CD4-positive, alpha-beta T cell treated with Interleukin-17A for 4 hours (primary cell): ENCODE data around the gene PRSS36.
"Not testable (repeated sequence)": the region's sequence is repeated elsewhere in the genome, so short reads cannot be mapped to it uniquely, and the experiment has no call there.

Source experiments
- DNase-seq: peaks from one replicate; pipeline ENCODE4 v3.0.0-alpha.2; 2020; ENCODE audit warnings: mixed read lengths

PRSS36 gene

DNA sequence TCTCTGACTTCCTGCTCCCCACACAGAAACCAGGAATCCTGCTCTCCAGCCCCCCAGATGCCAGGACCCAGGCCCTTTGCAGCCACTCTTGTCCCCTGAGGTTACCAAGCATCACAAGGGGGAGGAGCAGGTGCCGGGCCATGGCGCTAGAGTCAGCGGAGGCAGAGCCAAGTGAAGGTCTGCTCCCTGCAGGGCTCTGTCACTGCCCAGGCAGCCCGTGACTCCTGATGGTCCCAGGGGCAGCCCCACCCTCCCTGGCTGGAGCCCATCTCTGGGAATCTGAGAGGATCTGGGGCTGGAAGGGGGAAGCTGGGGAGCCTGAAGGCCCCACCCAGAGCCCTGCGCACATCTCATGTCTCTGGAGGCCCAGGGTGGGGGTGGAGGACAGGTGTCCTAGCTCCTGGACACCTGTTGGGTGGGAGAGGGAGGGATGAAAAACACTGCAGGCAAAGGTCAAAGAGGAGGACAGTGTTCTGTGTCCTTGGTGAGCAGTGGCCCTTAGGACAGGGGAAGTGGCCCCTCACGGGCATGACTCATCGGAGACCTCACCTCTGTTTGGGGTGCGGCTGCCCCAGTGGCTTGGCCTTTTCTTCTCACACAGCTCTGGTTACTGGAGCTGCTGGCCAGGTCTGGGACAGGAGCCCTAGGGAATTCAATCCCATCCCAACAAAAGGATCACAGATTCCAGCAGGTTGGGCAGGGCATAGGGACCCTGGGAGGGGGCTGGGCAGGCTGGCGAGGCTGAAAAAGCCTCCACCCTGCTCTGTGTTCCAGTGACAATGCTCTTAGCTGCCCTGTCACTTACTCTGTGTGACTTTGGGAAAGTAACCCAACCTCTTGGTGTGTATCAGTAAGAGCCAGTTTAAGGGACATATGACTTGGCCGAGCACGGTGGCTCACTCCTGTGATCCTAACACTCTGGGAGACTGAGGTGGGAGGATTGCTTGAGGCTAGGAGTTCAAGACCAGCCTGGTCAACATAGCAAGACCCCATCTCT is at the start of gene PRSS36:
PRSS36 (minus strand) TSS at position 173 of the 997 bp plus-strand sequence; CDS start at position 142, 31 bp downstream.
- no peak for DNase-seq

DNA sequence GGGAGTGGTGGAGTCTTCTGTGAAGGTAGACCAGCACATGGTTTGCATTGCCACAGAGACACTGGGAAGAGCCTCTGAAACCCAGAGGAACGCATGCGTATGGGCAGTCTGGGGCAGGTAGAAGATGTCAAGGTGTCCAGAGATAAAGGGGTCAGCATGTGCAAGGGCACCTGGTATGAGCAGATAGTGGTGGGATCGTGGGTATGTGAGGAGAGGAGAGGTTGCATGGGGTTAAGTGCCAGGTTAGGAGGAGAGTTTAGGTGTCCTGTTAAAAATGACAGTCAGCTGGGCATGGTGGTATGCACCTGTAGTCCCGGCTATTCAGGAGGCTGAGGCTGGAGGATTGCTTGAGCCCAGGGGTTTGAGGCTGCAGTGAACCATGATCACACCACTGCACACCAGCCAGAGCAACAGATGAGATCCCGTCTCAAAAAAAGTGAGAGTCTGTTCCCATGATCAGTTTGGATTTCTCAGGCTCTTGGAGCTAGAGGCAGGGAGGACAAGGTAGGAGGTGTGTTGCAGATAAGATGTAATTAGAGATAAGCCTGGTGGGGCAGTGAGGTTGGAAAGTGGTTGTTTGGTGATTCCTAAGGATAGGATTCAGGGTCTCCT is 49.7 kb upstream of the PRSS36 start:
- DNase-seq = no peak

DNA sequence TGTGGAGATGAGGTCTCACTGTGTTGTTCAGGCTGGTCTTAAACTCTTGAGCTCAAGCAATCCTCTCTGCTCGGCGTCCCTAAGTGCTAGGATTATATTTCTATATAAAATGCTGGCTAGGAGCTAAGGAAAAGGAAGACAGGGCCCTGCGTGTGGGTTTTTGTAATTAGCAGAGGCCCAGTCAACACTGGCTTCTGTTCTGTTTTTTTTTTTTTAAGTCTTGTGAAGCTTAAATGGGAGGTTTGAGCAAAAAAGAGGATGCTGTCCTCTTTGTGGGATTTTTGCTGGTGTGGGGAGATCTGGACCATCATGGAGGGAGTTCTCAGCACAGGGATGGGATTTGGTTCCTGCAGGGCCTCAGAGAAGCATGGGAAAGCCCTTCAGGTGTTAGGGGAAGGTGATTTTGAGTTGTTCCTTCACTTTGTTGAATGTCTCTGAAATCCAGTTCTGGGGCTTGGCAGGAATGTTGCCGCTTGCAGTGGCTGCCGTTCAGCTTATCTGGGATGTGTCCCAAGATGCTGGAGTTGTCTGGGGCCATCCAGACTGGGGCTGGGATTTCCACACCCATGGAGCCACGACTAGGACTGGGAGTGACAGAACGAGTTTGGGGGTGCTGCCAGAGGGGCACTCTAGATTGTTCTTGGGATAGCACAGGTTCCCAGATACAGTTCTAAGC is 48.5 kb upstream of the PRSS36 start:
- DNase-seq = no peak

DNA sequence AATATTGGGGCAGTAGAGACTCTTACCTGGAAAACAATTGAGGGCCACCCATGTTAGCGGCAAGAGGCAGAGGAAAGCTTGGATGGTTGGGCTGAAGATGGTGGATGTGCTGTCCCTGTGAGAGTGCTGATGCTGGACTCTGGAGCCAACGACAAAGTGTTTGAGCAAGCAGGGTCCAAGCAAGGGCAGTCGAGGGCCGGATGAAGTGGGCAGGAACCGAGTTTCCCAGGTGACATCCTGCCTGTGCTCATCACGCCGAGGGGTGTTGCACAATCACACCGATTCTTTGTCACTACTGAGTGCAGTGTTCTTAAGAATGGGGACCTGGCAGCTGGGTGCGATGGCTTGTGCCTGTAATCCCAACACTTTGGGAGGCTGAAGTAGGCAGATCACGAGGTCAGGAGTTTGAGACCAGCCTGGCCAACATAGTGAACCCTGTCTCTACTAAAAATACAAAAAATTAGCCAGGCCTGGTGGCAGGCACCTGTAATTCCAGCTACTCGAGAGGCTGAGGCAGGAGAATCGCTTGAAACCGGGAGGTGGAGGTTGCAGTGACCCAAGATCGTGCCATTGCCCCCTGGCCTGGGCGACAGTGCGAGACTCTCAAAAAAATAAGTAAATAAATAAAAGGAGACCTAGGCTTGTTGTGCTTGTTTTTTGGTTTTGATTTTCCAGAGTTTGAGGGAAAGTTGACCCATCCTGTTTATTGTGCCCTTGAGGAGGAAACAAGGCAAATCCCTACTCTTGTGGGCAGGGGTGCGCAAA is 46.6 kb upstream of the PRSS36 start:
- no peak for DNase-seq

DNA sequence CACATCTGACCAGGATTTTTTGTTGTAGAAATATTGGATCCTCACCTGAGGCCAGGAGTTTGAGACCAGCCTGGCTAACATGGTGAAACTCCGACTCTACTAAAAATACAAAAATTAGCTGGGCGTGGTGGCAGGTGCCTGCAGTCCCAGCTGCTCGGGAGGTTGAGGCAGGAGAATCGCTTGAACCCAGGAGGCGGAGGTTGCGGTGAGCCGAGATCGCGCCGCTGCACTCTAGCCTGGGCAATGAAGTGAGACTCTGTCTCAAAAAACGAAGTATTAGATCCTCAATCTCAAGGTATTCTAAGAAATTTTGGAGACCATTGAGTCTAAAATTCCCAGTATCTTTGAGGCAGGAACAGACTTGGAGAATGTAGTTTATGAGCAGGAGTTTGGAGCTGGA is 46.0 kb upstream of the PRSS36 start:
- DNase-seq = not testable (repeated sequence)

DNA sequence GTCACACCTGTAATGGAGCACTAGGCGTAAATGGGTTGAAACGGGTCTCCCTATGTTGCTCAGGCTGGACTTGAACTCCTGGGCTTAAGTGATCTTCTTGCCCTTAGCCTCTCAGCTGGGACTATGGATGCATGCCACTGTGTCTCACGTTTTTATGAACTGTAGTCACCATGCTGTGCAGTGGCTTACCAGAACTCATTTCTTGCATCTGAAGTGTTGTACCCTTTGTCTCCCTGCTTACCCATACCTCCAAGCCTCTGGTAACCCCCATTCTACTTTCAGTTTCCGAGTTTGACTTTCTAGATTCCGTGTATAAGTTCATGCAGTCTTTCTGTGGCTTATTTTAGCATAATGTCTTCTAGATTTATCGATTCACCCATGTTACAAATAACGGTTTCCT is 45.0 kb upstream of the PRSS36 start:
- no peak for DNase-seq

DNA sequence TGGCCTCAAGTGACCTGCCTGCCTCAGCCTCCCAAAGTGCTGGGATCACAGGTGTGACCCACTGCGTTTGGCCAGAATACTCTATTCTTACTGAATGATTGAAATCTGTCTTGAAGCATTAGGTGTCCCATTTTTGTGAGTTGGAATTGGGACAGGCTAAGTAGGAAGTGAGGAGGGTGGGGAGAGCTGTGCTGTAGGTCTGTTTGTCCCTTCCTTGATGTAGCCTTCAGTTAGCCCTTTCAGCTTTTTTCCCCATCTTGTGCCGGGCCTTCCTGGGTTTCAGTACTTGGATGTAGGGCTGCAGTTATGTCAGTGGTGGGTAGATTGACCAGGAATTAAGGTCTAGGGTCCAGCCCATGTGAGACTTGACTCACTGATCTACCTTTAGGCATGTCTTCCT is 44.0 kb upstream of the PRSS36 start:
- DNase-seq = no peak

DNA sequence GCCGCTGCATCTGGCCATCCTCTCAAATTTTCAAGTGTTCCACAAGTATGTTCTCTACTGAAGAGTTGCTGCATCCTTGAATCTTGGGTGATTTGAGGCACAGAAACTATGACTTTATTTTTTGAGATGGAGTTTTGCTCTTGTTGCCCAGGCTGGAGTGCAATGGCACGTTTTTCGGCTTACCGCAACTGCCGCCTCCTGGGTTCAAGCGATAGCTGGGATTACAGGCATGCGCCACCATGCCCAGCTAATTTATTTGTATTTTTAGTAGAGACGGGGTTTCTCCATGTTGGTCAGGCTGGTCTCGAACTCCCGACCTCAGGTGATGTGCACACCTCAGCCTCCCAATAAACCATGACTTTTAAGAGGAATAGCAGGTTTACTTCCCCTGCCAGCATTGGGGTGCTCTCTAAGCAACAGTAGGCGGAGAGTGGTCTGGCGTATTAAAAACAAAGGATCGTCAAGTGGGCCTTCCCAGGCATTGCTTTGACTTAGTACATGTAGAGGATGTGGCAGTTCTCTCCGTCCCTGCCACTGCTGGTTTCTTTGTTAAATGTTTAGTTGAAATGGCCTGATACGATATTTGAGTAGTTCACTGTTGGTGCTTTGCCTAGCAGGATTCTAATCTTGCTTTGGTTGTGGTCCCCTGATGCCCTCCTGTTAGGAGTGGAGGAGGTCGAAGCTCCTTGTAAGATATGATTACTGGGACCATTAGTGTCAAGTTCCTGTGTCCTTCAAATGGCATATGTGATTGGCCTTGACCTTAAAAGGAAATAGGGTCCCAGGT is 43.2 kb upstream of the PRSS36 start:
- no peak for DNase-seq

DNA sequence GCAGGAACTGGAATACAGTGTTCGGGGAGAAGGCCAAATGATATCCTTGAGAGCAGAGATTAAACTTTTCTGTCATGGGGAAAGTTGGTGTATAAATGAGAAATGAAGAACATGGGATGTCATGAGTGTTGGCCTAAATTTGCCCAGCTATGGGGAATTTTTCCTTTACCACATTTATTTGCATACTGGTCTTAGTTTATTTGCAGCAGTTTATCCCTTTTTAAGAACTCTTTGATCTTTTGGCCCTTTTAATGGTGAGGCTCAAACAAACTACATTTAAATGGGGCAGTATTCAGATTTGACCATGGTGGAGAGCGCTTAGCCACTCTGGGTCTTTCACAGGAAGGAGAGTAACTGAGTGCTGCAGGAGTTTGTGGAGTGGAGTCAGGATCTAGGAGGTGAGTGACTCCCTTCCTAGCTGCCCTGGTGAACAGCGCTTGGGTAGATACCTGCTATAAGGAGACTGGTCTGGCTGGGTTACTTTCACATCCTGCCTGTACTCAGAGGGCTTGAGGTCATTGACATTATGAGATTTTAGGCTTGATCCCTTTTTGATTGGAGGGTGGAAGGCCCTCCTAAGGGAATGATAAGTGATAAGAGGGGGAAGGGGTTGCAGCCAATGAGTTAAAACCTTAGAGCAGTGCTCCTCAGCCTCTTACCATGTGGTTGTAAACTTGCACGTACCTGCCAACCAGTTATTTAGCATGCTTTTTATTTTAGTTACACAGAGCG is 42.0 kb upstream of the PRSS36 start:
- no peak for DNase-seq

DNA sequence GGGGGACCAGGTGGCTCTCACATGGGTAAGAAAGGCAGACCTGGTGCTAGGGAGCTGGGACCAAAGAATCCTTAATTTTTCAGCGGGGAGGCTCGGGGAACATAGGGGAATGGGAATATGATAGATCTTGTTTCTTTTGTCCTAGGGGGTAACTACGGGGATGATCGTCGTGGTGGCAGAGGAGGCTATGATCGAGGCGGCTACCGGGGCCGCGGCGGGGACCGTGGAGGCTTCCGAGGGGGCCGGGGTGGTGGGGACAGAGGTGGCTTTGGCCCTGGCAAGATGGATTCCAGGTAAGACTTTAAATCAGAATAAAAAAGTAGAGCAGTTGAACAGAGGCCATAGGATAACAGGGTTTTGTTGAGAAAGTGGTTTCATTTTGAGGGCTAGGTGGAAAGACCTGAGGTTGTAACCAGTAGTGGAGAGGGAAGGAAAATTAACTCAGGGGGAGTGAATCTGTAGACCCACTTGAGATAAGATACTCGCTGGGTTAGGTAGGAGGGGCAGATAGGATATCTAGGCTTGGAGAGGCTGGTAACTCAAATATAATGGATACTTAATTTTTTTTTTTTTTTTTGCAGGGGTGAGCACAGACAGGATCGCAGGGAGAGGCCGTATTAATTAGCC is 41.1 kb upstream of the PRSS36 start:
- no peak for DNase-seq

DNA sequence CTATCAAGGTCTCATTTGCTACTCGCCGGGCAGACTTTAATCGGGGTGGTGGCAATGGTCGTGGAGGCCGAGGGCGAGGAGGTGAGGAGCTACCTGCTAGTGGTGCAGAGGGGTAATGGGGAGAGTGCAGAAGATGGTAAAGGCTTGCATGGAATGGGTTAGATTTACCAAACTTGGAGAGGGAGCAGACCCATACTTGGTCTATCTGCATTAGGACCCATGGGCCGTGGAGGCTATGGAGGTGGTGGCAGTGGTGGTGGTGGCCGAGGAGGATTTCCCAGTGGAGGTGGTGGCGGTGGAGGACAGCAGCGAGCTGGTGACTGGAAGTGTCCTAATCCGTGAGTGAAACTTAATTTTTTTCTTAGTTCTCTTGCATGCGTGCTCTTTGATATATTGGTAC is 40.2 kb upstream of the PRSS36 start:
- no peak for DNase-seq

DNA sequence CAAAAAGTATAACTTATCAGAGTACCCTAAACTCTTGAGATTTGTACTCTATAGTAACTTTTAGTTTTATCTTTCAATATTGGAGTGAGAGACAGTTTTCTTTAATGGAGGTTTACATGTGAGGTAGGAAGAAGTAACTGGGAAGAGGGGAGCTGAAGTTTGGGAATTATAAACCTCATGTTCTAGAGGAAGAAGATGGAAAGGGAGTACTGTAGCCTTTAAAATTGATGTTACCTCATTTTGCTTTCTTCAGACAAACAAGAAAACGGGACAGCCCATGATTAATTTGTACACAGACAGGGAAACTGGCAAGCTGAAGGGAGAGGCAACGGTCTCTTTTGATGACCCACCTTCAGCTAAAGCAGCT is 39.5 kb upstream of the PRSS36 start:
- no peak for DNase-seq

DNA sequence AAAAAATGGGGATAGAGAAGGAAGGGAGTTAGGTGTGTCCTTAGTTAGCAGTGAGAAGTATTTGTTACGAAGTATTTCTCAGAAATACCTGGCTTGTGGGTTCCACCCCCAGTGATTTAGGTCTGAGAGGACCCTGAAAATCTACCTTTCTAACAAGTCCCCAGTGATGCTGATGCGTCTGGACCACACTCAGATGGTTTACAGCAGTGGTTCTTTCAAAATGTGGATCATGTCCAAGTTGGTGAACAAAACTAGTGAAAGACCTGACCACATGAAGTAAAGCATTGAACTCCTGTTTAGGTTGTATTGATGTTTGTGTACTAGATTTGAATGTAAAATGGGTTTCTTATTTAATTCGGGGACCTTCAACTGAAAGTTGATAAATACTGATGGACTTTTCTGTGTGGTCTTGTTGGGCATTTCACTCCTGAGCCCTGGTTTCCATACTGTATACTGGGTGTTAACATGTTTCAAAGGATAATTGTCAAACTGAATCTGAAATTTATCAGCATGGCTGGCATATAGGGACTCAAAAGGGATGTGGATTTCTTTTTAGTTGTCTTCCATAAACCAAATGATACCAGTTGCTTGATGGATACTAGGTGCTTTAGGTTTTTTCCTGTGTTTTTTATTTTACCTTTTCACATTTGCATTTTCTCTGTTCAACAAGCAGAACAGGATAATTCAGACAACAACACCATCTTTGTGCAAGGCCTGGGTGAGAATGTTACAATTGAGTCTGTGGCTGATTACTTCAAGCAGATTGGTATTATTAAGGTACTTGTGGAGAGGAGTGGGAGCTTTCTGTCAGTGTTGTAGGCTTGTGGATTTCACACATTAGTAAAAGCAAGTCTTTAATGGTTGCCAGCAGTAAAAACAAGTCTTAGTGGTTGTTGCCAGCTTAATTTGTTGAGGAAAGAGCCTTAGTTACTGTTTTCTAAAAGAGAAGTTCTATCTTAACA is 38.9 kb upstream of the PRSS36 start:
- no peak for DNase-seq

DNA sequence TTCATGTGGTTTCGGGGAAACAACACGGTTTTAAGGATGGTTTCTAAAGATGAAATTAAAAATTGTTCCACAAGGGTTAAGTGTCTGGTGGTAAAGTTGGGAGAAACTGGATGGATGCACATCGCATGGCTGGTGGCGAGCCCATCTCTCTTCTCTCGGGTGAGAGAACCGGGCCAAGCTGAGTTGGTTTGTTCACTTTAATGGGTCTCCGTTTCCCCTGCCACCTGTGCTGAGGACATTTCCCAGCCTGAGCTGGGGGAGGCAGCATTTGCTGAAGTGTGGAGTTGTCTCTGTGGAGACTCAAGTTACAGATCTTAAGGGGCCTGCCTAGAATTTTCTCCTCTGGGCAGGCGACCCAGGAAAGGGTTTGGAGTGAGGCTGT is 37.9 kb upstream of the PRSS36 start:
- no peak for DNase-seq

DNA sequence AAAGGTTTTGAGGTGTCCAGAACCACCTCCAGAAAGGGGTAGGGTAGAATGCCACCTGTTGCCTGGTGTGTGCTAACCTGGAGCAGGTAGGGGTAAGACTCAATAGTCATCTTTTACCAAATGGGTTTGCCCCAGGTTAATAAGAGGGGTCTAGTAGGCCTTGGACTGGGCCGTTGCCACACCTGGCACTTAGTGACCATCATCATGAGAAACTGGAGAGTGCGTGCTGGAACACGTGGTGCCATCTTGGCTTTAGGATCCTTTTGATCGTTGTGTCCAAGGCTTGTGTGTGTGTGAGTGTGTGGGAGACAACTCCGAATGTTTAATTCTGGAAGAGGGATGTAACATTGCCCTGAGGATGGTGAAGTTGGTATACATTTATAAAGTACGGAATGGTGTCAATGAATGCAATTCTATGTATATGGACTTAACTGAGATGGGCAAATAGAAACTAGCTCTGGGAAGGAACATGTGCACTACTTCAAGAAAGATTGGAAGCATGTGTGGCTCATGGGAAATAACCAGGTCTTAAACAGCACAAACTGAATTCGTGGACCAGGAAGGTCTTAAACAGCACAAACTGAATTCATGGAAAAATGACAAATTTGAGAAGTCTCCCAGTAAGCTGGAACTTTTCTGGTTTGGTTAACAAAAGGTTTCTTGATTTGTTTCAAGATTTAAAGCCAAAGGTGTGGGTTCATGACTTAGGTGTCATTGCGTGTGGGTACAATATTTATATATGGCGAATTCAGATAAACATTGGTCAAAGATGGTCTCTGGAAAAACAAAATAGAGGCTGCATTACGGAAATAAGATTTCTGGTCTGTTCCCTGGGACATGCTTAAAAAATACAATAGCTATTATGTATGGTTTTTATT is 37.3 kb upstream of the PRSS36 start:
- DNase-seq = no peak

DNA sequence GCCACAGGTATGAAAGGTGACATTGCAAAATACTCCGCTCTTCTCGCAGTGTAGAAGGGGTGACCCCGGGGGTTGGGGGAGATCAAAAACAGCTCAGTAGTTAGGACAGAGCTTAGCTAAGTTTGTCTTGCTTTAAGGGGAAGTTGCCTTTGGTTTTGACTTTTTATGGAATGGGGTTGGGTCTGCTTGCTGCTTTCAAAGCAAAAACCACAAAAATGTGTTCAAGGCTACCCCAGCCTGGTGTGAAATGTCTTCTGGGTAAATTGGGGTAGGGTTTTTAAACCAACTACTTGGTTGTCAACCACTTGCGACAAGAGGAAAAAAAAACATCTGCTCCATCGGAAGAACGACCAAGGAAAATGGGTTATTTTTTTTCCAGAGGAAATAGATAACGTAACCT is 36.3 kb upstream of the PRSS36 start:
- DNase-seq = no peak

DNA sequence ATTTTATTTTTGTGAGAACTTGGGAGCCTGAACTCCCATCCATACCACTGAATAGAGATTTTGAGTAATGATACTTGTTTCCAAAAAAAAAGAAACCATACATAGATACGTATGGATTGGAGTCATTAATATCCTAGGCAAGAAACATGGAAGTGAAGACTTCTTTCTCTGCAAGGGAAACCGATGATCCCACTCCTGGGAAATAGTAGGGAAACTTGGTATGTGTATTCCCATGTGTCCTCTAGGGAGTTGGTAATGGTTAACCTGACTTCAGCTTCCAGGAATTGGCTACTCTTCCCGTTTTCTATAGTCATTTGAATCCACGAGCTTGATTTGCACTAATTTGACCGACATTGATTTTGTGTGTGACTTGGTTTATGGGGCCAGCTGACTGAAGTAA is 35.5 kb upstream of the PRSS36 start:
- DNase-seq = no peak

DNA sequence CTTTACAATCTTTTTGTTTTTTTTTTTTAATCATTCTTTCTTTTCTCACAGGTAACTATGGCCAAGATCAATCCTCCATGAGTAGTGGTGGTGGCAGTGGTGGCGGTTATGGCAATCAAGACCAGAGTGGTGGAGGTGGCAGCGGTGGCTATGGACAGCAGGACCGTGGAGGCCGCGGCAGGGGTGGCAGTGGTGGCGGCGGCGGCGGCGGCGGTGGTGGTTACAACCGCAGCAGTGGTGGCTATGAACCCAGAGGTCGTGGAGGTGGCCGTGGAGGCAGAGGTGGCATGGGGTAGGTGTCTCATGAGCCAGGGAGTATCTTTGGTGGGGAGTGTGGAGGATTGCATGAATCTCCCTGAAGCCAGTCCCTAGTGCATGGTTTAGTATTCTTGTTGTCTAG is 35.0 kb upstream of the PRSS36 start:
- no peak for DNase-seq
